Measurements from ENCODE around the gene CNIH3.

CNIH3 gene

GRCh38 chr1:224749916-224750315 is 133.8 kb downstream of the CNIH3 start:
- DNase-seq = no peak

GRCh38 chr1:224751624-224752311 is 135.7 kb downstream of the CNIH3 start:
- DNase-seq = no peak

- no peak for DNase-seq
Measured at GRCh38 chr1:224753491-224753890, 137.4 kb downstream of the CNIH3 start.

- no peak for DNase-seq
Measured at GRCh38 chr1:224755586-224755985, 139.5 kb downstream of the CNIH3 start.

- no peak for DNase-seq
Measured at GRCh38 chr1:224757508-224757907, 141.4 kb downstream of the CNIH3 start.

- DNase-seq = no peak
Measured at GRCh38 chr1:224759135-224759534, 143.0 kb downstream of the CNIH3 start.

- DNase-seq = no peak
Measured at GRCh38 chr1:224759681-224760091, 143.6 kb downstream of the CNIH3 start.

- DNase-seq = no peak
Measured at GRCh38 chr1:224760163-224760562, 144.0 kb downstream of the CNIH3 start.

- DNase-seq = no peak
Measured at GRCh38 chr1:224761245-224761644, 145.1 kb downstream of the CNIH3 start.

- no peak for DNase-seq
Measured at GRCh38 chr1:224762046-224762445, 145.9 kb downstream of the CNIH3 start.

GRCh38 chr1:224762701-224763100 is 146.6 kb downstream of the CNIH3 start:
- no peak for DNase-seq

- no peak for DNase-seq
Measured at GRCh38 chr1:224763126-224763775, 147.1 kb downstream of the CNIH3 start.

GRCh38 chr1:224766266-224766665 is 150.1 kb downstream of the CNIH3 start:
- DNase-seq = no peak

- DNase-seq = no peak
Measured at GRCh38 chr1:224767031-224767430, 150.9 kb downstream of the CNIH3 start.

- DNase-seq = no peak
Measured at GRCh38 chr1:224767676-224768075, 151.6 kb downstream of the CNIH3 start.

- DNase-seq = no peak
Measured at GRCh38 chr1:224768971-224769370, 152.9 kb downstream of the CNIH3 start.

- DNase-seq = no peak
Measured at GRCh38 chr1:224769452-224770335, 153.6 kb downstream of the CNIH3 start.

GRCh38 chr1:224770336-224770693 is 154.2 kb downstream of the CNIH3 start:
- no peak for DNase-seq

- DNase-seq = no peak
Measured at GRCh38 chr1:224773646-224774045, 157.5 kb downstream of the CNIH3 start.

GRCh38 chr1:224774378-224774777 is 158.3 kb downstream of the CNIH3 start:
- no peak for DNase-seq

- DNase-seq = no peak
Measured at GRCh38 chr1:224777180-224777579, 161.1 kb downstream of the CNIH3 start.

- DNase-seq = no peak
Measured at GRCh38 chr1:224779536-224779935, 163.4 kb downstream of the CNIH3 start.

GRCh38 chr1:224780736-224781135 is 164.6 kb downstream of the CNIH3 start:
- DNase-seq = no peak

GRCh38 chr1:224781800-224782199 is 165.7 kb downstream of the CNIH3 start:
- no peak for DNase-seq

Measured in CD4-positive, alpha-beta T cell treated with Interferon alpha-2 for 1 hour (primary cell).